ENCODE measurements around the gene CDH13.

- TF ChIP-seq CTCF (IDR thresholded peaks at IDR 0.05; ENCODE audit: low read length) (no peak), EZH2 (optimal IDR thresholded peaks at IDR 0.05; ENCODE audit: low read depth, low read length) (no peak), EZH2phosphoT487 (IDR thresholded peaks at IDR 0.05; ENCODE audit: low read length) (no peak)
These were observed 640.2 kb downstream of the CDH13 start for GRCh38 chr16:83266848-83267553.
